OCI-LY7 (cell line): Measurements from ENCODE around the gene FBXL17.

ENCODE experiments used
- CTCF ChIP-seq: fragments of 200-600 bp; sonication (generic); conservative IDR thresholded peaks from 2 replicates; pipeline ENCODE4 v1.5.1; 2014; ENCODE audit warnings: mild to moderate bottlenecking, antibody characterized with exemption, low read length, moderate library complexity, mixed read lengths
- EZH2phosphoT487 ChIP-seq: fragments of 200-600 bp; sonication (generic); IDR thresholded peaks from 2 replicates; pipeline ENCODE4 v1.6.1; 2018; ENCODE audit warnings: low read depth, borderline replicate concordance, mild to moderate bottlenecking, mixed run types, antibody characterized with exemption, low read length, moderate library complexity, mixed read lengths

- no peak for TF ChIP-seq CTCF
- no peak for TF ChIP-seq EZH2phosphoT487
Observed at GRCh38 chr5:108101821-108102220, 280.1 kb downstream of the FBXL17 start.
